H4 (cell line): ENCODE data around the gene EXOC3L4. TPM values are rescaled to one million over a fixed set of nuclear protein-coding genes. Genes with fewer than 3 reads are reported as not detected.
A peak's percentile ranks its signal among the peaks of the same experiment; 100 is the strongest.

Source experiments
- DNase-seq: peaks from one replicate; pipeline ENCODE4 v3.0.0-alpha.2; 2015; ENCODE audit warnings: low spot score
- total RNA-seq: library from RNA; depleted of rRNA; stranded (reverse); fragments of >200 nt; shearing (Covaris generic); gene quantifications from 2 replicates; pipeline ENCODE4 v1.2.3, GENCODE V29; 2014

EXOC3L4 gene
- total RNA-seq, 1 experiment from 2014 or later: not detected

DNA sequence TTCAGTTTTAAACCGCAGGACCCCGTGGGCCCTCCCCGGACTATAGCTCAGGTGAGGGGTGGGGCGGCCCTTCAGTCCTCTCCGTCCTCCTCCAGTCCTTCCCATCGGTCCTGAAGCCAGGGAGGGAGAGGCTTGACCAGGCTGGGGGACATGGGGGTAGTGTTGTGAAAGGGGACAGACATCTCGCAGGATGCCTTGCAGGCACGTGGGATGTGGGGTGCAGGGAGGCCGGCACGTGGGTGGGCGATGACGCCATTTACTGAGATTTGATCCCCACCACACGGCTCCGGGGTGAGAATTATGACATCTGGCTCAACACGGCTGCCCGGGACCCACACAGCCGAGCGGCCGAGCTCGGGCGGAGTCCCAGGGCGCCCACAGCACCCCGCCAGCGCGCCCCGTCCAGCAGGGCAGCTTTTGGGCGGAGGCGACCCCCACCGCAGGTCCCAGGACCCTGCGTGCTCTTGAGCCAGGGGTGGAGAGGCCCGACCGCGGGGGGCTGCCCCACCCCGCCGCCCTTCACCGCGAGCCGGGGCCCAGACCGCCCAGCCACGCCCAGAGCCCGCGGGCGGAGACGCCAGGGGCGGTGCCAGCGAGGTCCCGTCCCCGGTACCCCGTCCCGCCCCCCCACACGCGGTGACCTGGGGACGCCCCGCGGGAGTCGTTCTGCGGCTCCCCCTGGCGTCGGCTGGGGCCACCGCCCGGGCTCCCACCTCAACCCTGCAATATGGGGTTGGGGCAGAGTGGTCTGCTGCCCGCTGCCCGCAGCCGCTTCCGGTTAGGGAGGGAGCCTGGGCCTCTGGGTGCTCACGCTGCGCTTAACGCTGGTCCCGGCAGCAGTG, 3.3 kb upstream of the EXOC3L4 start:
- peak; percentile 24 for DNase-seq

DNA sequence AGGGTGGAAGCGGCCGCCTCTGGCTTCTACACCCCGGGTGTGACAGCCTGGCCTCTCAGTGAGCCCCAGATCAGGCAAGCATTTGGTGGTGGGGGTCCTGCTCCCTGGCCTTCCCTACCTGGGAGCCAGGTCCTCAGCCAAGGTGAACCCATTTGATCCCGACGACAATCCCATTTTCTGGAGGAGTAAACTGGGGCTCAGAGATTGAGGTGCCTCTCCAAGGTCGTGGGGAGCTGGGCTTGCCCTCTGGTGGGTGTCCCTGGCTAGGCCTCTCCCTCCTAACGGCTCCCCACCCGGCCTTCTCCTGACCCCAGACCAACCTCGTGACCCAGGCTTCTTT, 2.7 kb upstream of the EXOC3L4 start:
- no peak for DNase-seq

DNA sequence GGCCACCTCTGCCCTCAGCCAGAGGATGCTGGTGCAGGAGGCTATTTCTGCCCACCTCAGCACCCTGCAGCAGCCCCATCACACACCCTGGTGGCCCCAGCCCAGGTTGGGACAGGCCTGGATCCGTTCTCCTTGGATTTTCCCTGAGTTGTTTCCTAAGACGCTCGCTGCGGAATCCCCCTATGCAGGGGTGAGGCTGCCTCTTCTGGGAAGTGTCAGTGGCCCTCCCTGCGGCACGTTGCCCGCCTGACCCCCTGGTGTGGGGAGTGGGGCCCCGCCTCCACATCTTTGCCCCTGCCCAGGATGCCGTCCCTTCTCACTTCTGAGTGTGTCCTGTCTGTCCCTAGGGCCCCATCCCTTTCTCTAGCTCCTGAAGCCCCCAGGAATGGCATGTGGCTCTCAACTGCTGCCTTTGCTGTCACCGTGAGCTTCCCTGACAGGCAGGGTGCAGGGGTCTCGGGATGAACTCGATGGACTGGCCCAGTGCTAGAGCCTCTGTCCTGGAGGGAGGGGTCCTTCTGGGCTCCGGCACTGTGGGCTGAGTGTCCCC, 594 bp upstream of the EXOC3L4 start:
- no peak for DNase-seq

DNA sequence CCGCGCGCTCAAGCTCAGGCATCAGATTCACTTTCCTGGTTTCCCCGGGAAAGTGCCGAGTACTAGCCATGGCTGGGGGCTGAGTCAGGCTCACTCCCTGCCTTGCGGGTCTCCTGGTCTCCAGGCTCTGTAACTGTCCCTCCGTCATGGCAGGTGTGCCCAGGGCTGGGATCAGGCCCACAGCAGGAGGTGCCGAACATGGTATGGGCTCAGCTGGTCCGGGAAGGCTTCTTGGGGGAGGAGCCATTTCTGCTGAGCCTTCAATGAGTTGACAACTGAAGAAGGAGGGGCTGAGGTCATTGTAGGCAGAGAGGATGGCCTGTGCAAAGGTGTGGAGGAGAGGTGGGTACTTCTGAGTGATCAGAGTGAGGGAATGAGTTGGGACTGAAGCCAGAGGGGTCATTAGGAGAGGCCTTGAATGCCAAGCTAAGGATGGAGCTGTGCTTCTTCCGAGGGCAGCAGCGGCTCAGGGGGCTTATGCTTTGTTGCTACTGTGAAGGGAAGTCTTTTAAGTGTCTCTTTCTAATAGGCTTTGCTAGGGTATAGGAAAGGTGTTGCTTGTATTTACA, 769 bp downstream of the EXOC3L4 start:
- no peak for DNase-seq

DNA sequence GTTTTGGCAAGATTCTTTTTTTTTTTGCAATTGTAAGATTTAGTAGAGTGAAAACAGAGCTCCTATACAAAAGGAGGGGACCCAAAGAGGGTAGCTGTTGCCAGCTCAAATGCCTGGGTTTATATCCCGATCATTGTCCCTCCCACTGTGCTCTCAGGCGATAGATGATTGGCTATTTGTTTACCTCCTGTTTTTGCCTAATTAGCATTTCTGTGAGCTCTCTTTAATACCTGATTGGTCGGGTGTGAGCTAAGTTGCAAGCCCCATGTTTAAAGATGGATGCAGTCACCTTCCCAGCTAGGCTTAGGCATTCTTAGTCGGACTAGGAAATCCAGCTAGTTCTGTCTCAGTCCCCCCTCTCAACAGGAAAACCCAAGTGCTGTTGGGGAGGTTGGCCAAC, 1.9 kb downstream of the EXOC3L4 start:
- DNase-seq: no peak

DNA sequence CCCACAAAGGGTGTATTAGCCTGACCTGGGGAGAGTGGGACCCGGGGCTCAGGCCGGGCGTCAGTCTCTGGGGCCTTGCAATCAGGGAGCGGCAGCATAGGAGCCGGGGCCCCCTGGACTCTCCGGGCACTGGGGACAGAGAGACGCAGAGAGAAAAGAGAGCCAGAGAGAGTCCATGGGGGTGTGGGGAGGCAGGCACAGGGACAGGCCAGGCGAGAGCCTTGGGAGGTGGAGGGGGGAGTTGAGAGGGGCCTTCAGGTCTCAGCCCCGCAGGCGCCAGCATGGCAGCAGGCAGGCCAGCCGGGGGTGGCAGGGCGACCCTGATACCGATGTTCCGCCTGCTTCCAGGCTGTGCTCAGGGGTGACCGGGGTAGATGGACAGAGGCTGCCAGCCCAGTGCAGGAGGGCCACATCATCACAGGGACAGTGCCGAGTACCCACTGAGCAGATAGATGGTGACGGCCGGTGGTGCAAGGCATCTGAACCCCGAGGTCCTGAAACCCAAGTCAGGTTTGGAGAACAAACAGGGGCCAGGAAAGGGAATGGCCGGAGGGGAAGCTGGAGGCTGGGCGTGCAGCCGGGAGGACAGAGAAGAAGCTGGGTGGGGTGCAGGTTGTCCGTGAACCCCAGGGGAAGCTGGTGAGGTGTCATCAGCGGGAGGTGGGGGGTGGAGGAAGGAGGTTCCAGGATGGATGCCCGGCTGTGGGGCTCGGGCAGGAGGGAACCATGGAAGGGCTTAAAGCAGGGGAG, 2.9 kb downstream of the EXOC3L4 start:
- DNase-seq: no peak

DNA sequence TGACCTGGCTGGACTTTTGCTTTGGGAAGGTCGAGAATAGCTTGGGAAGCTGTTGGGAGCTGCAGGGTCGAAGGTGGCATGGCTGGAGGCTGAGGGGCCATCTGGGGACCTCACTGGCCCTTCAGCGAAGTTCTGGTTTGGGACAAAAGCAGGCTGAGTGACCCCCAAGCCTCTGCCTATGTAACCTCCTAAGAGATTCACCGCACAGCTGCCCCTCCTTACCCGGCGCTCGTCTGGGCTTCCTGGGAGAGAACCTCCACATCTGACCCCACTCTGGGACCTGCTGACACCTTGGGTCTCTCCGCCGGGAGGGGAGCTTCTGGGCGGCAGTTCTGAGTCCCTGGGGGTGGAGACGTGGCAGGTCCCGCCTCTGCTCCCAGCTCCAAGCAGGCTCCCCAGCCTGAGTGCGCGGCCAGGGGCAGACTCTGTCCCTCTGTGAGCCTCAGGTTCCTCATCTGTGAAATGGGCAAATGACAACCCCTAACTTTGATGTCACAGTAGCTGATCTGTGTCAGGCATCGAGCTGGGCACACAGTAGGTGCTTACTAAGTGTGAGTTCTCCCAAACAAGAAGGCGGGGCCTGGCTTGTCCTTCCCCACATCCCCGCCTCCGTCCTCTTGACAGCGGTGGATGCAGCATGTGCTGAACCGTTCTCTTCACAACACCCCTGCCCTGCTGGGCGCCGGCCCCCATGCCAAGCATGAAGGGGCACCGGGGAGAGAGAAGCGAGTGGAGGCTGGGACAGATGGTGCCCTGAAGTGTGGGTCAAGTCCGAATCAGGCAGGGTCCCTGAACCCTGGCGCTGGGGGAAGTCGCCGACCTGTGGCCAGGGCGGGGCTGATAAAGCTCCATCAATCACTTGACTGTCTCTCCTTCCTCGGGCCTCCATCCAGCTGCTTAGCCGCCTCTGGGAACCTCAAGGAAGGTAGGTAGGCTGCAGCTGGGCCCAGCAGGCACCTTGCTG, 3.8 kb downstream of the EXOC3L4 start:
- no peak for DNase-seq

DNA sequence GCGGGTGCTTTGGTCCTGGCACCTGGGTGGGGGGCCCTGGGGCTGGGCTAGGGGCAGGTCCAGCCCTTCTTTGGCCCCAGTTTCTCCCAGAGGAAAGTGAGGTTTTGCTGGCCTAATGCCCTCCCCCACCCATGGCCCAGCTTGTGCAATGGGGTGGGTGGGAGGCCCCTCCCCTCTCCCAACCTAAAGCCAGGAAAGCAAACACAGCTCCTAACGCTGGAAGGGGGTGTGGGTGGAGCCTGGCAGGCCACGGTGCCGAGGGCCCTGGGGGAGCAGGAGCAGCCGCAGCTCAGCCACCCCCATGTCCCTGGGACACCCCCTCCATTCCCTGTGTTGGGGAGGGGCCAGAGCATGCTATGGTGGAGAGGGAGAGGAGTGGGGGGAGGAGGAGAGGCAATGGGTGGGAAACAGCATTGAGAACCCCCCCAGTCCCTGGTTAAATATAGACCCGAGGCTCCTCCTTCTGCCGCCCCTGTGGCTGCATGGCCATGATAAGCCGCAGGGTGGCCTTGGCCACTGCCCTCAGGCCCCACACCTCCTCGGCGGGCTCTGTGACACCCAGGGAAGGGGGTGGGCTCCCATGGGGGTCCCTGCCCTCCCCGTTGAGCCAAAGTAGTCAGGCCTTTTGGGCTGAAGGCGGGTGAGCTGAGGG, 4.7 kb downstream of the EXOC3L4 start:
- DNase-seq: no peak

DNA sequence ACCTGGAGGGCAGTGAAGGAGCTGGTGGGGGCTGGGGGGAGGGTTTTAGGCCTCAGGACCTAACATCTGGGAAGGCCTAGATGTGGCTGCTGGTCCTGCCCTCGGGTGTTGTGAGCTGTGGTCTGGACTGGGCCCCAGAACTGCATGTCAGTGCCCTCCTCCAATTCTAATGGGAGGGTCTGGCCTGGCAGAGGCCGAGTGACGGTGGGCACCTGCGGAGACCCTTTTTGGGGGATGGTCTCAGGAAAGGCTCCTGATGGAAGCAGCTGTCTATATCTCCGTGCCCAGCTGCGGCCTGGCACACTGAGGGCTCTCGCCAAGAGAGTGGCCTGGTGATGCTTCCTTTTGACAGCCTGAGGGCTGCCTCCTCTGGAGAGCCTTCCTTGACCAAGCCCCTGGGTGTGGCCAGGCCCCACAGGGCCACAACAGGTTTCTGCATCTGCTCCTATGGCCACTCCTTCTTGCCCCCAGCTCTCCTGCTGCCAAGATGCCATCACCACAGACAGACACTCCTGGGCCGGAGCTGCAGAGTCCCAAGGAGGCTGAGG, 5.3 kb downstream of the EXOC3L4 start:
- no peak for DNase-seq

DNA sequence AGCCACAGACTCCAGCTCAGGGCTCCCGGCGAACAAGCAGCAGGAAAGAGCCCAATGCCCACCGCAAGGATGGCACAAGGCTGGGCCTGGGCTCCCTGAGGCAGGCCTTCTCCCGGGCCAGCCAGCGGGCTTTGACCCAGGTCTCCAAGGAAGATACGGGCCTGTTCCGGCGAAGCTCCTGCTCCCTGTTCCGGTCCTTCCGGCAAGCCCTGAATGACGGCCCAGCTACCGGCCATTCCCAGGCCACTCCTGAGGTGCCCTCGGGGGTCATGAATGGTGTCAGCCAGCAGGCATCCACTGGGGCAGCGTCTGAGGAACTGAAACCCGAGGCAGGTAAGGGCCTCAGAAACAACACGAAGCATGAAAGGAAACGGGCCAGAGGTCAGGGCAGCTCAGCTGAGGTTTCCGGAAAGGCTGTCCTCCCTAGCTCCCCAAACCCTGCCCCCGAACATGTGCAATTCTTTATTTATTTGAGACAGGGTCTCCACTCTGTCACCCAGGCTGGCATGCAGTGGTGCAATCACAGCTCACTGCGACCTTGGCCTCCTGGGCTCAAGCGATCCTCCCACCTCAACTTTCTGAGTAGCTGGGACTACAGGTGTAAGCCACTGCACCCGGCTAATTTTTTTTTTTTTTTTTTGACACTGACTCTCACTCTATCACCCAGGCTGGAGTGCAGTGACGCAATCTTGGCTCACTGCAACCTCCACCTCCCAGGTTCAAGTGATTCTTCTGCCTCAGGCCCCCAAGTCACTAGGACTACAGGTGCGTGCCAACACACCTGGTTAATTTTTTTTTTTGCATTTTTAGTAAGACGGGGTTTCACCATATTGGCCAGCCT, 6.0 kb downstream of the EXOC3L4 start:
- DNase-seq: no peak

DNA sequence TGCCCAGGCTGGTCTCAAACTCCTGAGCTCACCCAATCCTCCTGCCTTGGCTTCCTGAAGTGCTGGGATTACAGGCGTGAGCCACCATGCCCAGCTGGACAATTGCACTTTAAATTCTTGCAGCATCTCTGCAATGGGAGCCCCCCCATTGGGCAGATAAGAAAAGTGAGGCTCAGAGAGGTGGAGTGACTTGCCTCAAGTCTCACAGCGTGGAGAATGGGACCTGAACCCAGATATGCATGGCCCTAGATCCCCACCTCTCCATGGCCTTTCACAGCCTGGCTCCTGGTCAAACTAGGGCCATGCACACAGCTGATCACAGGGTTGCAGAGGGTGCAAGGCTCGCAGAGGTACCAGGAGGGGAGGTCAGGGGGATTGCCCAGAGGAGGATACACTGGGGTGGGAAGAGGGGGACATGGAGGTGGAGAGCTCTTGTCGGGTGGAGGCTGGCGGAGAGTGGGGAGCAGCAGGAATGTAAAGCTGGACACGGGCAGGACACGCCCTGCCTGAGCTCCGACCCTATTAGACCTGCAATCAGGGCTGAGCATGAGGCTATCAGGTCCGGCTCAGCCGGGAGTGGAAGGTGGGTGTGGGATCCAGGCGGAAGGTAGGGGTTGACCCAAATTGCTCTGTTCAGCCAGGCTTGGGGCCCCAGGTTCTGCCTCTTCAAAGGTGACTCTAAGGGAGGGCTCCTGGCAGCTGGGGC, 6.9 kb downstream of the EXOC3L4 start:
- DNase-seq: no peak

DNA sequence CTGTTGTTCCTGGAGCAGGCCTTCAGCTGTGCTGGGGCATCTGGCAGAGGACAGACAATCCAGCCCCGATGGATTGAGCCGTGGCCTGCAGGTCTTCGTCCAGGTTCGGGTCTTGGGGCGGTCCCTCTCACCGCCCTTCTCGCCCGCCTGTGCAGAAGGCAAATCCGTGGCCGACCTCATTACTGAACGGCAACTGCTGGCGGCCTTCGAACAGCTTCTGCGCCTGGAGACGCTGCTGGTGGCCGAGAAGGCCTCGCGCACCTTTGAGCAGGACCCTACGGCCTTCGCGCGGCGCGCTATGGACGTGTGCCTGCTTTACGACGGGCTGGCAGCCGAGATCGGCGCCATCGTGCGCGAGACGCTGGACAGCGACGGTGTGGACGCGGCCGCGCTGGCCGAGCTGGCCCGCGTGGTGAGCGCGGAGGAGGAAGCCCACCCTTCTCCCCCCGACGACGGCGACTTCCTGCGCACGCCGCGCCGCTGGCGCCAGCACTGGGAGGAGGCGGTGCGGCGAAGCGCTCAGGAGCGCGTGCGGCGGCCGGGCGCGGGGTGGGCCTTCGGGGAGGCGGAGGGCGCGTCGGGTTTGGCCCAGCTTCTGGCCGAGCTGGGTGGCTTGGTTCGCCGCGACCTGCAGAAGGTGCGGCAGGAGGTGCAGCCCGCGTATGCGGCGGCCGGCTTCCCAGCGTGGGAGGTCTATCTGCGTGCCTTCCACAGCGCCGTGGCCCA, 7.6 kb downstream of the EXOC3L4 start:
- no peak for DNase-seq

DNA sequence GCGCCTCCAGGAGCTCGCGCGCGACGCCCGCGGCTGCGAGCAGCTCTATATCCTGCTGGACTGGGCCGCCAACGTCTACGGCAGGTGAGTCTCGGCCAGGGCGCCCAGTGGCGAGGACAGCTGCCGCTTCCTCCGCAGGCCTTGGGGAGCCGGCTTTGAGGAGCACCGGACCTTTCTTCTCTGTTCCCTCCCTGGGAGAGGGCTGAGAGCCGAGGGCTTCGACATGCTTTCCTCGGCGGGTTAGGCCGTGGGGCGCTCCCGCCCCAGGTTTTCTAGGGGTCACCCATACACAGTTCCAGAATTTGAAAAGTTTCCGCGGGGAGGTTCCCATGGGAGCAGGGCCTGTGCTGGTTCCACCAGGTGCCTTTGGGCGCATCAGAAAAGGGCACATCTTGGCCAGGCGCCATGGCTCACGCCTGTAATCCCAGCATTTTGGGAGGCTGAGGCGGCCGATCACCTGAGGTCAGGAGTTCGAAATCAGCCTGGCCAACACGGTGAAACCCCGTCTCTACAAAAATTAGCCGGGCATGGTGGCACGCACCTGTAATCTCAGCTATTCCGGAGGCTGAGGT, 8.2 kb downstream of the EXOC3L4 start:
- DNase-seq: no peak

DNA sequence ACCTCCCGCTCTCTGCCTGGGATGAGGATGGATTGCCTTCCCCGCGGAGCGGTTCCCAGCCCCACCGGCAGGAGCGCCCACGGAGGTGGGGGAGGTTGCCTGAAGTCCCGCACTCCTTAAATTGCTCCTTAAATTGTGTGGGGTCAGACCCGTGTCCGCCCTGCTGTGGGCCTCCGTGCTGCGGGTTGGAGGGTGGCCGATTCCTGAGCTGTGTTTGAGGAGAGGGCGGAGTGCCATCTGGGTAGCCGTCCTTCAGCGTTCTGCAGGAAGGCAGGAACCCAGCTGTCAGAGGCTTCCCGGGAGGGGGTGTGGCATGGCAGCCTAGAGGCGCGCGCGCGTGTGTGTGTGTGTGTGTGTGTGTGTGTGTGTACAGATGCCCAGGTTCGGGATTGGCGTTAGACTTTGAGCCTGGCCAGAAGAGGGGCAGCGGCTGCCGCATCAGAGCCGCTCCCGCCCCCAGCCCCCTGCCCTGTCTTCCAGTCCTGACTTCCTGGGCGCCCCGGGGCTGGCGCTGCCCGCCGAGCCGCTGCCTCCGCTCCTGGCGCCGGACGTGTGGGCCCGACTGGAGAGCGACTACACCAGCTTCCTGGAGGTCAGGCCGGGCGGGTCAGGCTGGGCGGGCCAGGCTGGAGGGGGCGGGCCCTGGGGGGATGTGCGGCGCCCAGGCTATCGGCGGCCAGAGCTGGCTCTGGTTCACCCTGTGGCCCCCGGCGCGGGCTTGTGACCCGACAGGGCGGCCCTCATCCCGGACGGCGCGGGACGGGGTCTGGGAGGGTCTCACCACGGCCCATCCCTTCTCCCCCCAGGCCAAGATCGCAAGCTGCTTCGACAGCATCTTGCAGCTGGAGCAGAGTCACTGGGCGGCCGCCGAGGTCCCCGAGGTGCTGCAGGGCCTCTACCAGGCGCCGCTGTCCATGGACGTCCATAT, 9.2 kb downstream of the EXOC3L4 start:
- DNase-seq: peak; percentile 57

DNA sequence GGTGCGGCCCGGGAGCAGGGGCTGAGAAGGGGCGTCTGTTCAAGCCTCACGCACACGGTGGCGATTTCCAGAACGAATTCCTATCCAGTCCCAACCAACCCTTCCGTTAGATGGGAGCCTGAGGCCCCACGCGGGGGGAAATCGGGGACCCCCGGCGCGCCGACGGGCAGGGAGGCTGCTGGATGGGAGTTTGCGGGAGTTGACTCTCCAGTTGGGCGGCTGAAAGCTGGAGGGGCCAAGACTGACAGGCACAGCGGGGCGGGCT, 9.8 kb downstream of the EXOC3L4 start:
- DNase-seq: no peak

DNA sequence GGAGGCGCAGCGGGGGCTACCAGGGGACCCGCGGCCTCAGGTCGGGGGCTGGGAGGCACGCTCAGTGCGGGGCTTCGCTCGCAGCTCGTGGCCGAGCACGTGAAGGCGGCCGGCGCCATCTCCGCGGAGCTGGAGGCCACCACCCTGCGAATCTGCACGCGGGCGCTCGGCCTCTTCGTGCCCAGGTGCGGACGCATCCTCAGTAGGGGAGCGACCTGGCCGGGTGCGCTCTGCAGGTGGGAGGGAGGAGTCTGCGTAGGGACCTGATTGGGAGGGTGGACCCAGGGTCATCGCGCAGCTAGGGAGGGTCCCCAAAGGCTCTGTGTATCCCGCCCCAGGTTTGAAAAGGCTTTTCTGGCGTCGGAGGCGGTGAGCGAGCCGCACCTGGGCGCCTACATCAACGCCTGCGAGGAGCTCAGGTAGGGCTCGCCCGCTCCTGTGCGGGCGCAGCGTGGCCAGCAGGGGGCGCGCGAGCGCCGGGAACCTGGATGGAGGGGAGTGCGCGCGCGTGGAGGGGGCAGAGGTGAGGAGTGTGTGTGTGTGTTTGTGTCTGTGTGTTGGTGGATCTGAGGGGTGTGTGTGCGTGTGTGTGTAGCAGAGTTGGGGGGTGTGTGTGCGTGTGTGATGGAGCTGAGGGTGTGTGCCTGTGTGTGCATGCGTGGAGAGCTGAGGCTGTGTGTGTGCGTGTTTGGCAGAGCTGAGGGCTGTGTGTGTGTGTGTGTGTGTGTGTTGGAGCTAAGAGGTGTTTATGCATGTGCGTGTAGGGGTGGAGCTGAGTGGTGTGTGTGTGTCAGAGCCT, 10.3 kb downstream of the EXOC3L4 start:
- no peak for DNase-seq
